Measurements from ENCODE around the gene ATP10B. TPM values are rescaled to one million over a fixed set of nuclear protein-coding genes. Genes with fewer than 3 reads are reported as not detected.

Gene ATP10B
- total RNA-seq, 1 donor from 2014 or later = 9.1 TPM

DNA sequence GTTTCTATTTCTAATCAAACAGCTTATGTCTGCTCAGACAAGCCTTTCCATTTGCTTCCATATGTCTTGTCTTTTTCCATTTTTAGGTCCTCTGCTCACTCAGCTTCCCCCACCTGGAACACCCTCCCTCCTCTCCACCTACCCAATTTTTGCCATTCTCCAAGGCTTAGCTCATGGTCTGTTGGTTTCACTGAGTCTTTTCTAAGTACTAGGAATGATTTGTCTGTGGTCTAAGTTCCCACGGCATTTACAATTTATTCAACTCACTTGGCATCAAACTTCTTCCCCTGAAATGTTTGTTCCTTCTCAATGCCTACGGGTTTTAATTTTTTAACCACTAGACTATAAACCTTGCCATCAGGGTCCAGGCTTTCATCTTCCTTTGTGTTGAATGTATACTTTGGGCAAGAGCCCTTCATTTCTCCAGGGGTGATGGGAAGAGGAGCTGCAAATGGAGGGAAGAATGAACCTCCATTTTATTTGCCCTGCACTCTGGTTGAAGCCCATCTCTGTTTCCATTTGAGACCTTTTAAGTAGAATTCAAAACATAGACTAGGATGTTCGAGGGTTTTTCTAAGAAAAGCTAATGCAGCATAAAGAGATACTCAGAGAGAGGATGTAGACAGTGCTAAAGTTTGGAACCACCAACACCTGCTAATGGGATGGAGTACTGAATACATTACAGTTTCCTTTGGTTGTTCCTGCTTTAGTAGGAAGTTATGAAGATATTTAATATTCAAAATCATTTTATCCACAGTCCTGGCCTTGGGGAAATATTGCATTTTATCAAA lies 326.3 kb downstream of the ATP10B start:
- intact Hi-C loops (cut with DNase I) = no loop called here
- Histone ChIP-seq H3K9me3 (no peaks in the 10 kb centered on the region), H3K4me1 (no peaks in the 10 kb centered on the region), H3K27ac (no peak overlapping the region), H3K4me3 (no peak overlapping the region), H3K27me3 (no peaks in the 10 kb centered on the region), H3K36me3 (no peaks in the 10 kb centered on the region)
- no peak for DNase-seq (ENCODE audit: extremely low spot score in 2 of 2)
- TF ChIP-seq POLR2A (IDR thresholded peaks at IDR 0.05) (no peak), POLR2AphosphoS5 (IDR thresholded peaks at IDR 0.05; ENCODE audit: insufficient read depth in 1 of 2, low read depth in 1 of 2) (no peak)
- TF ChIP-seq, protein P1, sequence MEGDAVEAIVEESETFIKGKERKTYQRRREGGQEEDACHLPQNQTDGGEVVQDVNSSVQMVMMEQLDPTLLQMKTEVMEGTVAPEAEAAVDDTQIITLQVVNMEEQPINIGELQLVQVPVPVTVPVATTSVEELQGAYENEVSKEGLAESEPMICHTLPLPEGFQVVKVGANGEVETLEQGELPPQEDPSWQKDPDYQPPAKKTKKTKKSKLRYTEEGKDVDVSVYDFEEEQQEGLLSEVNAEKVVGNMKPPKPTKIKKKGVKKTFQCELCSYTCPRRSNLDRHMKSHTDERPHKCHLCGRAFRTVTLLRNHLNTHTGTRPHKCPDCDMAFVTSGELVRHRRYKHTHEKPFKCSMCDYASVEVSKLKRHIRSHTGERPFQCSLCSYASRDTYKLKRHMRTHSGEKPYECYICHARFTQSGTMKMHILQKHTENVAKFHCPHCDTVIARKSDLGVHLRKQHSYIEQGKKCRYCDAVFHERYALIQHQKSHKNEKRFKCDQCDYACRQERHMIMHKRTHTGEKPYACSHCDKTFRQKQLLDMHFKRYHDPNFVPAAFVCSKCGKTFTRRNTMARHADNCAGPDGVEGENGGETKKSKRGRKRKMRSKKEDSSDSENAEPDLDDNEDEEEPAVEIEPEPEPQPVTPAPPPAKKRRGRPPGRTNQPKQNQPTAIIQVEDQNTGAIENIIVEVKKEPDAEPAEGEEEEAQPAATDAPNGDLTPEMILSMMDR (IDR thresholded peaks at IDR 0.05) = no peak

DNA sequence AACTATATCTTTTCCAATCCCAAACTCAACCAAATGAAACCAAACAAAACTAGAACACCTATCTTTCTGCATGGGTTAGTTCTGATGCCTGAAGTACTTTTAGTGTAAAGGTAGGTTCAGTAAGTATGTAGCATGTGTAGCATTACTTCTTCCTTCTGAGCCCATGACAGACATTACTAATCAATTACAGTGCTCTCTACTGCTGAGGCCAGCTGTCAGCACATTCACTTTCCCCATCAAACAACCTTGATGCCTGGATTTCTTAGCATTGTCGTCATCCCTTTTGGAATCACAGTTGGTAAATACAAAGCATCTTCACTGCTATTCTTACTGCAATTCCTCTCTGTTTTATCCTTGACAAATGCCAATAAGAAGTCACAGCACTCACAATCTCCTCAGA lies 327.2 kb downstream of the ATP10B start:
- Histone ChIP-seq H3K4me1 (no peaks in the 10 kb centered on the region), H3K4me3 (no peak overlapping the region), H3K27me3 (no peaks in the 10 kb centered on the region), H3K36me3 (no peaks in the 10 kb centered on the region), H3K27ac (no peak overlapping the region), H3K9me3 (no peaks in the 10 kb centered on the region)
- intact Hi-C loops (cut with DNase I) = no loop called here
- TF ChIP-seq, protein P1 (IDR thresholded peaks at IDR 0.05) = no peak
- TF ChIP-seq POLR2AphosphoS5 (IDR thresholded peaks at IDR 0.05; ENCODE audit: insufficient read depth in 1 of 2, low read depth in 1 of 2) (no peak), POLR2A (IDR thresholded peaks at IDR 0.05) (no peak)
- no peak for DNase-seq (ENCODE audit: extremely low spot score in 2 of 2)

- Histone ChIP-seq H3K27me3 (no peaks in the 10 kb centered on the region), H3K4me3 (no peak overlapping the region), H3K4me1 (no peaks in the 10 kb centered on the region), H3K36me3 (no peaks in the 10 kb centered on the region), H3K27ac (no peak overlapping the region), H3K9me3 (no peaks in the 10 kb centered on the region)
- intact Hi-C loops (cut with DNase I) = no loop called here
- no peak for TF ChIP-seq POLR2AphosphoS5 (IDR thresholded peaks at IDR 0.05; ENCODE audit: insufficient read depth in 1 of 2, low read depth in 1 of 2)
- TF ChIP-seq, protein P1 (IDR thresholded peaks at IDR 0.05) = no peak
- no peak for TF ChIP-seq POLR2A (IDR thresholded peaks at IDR 0.05)
- no peak for DNase-seq (ENCODE audit: extremely low spot score in 2 of 2)
Observed at GRCh38 chr5:160523502-160524163, 328.4 kb downstream of the ATP10B start.

DNA sequence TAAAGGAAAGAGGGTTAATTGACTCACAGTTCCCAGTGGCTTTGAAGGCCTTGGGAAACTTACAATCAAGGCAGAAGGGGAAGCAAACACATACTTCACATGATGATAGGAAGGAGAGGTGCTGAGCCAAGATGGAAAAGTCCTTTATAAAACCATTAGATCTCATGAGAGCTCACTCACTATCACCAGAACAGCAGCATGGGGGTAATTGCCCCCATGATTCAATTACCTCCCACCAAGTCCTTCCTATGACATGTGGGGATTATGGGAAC lies 330.7 kb downstream of the ATP10B start:
- intact Hi-C loops (cut with DNase I) = no loop called here
- H3K27ac ChIP-seq = no peak overlapping the region
- no peaks in the 10 kb centered on the region for H3K9me3 ChIP-seq
- no peak overlapping the region for H3K4me3 ChIP-seq
- no peak for TF ChIP-seq POLR2A (IDR thresholded peaks at IDR 0.05)
- TF ChIP-seq POLR2AphosphoS5 (IDR thresholded peaks at IDR 0.05; ENCODE audit: insufficient read depth in 1 of 2, low read depth in 1 of 2) = no peak
- TF ChIP-seq, protein P1 (IDR thresholded peaks at IDR 0.05) = no peak
- no peaks in the 10 kb centered on the region for H3K36me3 ChIP-seq
- no peaks in the 10 kb centered on the region for H3K4me1 ChIP-seq
- no peak for DNase-seq (ENCODE audit: extremely low spot score in 2 of 2)
- no peaks in the 10 kb centered on the region for H3K27me3 ChIP-seq

All from vagina (tissue), 2 donors.